ENCODE results near the gene EGFL8.

DNA sequence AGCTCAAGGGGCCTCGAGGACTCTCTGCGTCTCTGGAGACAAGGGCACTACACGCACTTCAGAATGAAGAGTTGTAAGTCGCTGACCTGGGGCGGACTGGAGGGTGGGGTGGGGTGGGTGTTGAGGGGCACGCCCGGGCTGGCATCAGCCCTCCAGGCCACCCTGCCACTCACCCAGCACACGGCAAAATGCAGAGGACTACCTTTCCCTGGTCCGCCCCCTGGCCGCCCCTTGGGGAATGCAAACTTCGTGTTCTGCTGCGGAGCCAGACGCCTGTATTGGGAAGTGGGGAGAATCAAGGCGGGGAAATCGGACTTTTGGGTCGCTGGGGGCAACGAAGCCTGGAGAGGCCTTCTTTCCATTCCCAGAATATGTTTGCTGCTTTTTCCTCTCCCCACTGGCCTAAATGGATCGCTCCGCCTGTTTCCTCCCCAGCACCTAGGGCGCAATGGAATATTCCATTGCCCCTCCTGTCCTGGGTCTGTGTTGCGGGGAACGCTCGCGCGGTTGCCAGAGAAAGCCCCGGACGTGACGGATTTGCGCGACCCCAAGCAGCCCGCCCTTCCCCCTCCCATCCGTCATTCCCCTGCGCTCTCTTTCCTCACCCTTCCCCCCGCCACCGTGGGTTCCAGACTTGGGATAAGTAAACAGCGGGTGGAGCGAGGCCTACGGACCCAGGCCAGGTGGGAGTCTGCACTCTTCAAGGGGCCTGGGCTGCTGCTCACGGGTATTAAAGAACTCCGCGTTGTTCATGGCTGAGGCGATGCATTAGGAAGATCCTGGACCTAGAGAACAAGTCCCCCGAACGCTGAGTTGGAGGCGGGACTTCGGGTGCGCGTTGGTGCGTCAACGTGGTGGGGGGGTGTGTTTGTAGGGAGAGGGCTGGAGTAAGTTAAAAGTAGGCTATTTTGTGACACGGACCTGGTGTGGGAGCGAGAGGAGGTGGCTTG lies 10.6 kb upstream of the EGFL8 start, which contains the start of gene PPT2:
- TF ChIP-seq EZH2 (IDR thresholded peaks at IDR 0.05; ENCODE audit: insufficient read depth, poor library complexity, severe bottlenecking) (no peak), EZH2phosphoT487 (IDR thresholded peaks at IDR 0.05; ENCODE audit: insufficient read depth, low read depth) (no peak)
